Measurements from ENCODE around the gene RGS12.

The RGS12 gene

DNA sequence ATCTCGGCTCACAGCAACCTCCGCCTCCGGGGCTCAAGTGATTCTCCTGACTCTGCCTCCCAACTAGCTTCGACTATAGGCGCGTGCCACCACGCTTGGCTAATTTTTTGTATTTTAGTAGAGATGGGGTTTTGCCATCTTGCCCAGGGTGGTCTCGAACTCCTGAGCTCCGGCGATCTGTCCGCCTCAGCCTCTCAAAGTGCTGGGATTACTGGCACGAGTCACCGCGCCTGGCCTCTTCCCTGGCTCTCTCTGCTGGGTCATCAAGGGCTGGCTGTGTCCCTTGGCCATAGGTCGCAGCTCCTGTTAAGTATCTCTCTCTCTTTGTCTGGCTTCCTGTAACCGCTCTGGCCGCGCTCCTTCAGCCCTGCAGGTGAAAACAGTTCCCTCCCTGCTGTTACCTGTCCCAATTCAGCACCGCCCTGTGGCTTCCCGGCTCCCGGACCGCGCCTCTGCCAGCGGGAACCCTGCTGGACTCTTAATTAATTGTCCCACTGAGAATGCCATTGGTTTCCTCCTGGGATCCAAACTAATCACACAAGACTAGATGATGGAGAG lies 1.3 kb upstream of the RGS12 start:
- DNase-seq (ENCODE audit: low spot score): no peak
- TF ChIP-seq, protein P1, sequence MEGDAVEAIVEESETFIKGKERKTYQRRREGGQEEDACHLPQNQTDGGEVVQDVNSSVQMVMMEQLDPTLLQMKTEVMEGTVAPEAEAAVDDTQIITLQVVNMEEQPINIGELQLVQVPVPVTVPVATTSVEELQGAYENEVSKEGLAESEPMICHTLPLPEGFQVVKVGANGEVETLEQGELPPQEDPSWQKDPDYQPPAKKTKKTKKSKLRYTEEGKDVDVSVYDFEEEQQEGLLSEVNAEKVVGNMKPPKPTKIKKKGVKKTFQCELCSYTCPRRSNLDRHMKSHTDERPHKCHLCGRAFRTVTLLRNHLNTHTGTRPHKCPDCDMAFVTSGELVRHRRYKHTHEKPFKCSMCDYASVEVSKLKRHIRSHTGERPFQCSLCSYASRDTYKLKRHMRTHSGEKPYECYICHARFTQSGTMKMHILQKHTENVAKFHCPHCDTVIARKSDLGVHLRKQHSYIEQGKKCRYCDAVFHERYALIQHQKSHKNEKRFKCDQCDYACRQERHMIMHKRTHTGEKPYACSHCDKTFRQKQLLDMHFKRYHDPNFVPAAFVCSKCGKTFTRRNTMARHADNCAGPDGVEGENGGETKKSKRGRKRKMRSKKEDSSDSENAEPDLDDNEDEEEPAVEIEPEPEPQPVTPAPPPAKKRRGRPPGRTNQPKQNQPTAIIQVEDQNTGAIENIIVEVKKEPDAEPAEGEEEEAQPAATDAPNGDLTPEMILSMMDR (IDR thresholded peaks at IDR 0.05; ENCODE audit: extremely low read depth, missing control alignments): no peak

DNA sequence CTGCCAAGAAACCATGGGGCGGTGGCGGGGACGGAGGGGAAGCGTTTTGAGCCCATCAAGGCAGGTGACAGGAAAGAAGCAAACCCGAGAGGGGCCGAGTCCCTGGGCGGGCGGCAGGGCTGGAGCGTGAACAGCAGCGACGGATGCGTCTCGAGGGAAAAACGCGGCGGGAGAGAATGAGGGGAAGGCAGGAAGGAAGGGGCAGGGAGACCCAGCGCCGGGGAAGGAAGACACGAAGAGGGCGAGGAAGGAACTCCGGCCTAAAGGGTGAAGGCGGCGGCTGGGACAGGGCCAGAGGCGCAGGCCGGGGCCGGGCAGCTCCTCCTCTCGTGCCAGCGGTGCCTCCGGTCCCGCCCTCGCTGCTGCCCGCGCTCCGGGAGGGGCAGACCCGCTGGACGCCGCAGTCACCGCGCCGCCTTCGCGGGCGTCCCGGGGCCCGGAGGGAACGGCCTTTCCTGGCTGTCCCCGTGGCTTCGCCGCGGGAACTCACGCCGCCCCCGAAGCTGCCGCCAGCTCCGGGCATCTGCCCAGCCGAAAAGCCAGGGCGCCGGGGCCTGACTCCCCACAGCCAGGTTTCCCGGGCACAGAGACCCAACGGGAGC lies 751 bp upstream of the RGS12 start:
- DNase-seq (ENCODE audit: low spot score): no peak
- TF ChIP-seq, protein P1 (IDR thresholded peaks at IDR 0.05; ENCODE audit: extremely low read depth, missing control alignments): no peak

DNA sequence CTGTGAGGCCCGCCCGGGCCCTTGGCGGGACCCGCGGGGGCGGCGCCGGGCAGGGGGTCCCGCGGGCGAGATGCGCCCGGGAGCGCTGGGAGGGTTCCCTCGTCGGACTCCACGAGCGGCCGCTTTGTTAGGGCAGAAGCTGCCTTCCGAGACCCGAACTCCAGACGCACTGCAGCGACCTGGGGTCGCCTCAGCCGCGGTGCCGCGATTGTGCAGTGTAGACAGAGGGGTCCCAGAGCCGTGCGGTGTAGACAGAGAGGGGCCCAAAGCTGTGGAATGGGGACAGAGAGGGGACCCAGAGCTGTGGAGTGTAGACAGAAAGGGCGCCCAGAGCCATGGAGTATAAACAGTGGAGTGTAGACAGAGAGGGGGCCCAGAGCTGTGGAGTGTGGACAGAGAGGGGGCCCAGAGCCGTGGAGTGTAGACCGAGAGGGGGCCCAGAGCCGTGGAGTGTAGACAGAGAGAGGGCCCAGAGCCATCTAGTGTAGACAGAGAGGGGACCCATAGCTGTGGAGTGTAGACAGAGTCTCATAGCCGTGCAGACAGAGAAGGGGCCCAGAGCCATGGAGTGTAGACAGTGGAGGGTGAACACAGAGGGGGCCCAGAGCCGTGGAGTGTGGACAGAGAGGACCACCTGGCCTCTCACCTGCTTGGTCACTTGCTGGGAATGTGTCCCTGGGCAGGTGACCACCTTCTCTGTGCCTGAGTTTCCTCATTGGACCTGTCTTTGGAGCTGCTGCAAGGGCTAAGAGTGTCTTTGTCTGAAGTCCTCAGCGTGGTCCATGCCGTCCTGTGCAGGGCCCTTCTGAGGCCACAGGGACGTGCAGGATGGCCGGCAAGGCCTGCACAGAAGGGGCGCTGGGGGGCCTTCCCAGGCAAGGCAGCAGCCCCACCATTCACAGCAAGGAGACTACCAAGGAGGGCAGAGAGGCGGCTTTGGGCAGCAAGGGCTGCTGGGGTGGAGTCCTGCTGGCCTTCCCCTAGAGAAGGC lies 875 bp downstream of the RGS12 start:
- DNase-seq (ENCODE audit: low spot score): no peak

DNA sequence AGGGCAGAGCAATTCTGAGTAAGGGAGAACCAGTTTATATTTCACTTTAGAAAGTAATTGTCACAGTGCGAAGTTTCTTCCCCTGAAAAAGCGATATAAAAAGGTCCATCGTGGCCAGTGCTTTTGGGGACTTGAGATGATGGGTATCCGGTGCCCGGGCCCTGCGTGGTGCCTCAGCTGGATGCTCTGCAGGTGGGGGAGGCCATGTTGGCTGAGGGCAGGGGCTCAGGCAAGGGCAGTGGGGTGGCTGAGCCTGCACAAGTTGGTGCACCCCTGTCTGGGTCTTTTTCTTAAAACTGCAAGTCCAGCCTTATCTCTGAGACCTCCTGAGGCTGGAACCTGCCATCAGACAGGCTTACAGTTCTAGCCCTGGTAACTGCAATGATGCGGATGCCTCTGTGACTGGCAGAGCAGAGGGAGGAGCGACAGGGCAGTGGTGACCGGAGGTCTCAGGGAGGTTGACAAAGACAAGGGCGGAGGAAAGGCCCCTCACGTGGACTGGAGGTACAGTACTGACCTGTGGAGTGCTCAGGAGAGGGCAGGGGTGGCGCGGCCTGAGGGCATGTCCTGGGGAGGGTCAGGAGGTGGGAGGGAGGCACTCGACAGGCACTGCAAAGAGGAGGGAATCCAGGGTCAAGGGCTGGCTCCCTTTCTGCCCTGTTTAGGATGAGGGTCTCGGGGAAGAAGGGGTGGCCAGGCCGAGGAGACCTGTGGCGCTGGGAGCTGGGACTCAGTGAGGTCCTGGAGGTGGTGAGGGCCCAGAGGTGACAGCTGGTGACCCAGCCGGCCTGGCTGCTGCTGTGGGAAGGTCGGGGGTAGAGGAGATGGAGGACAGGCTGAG lies 1.8 kb downstream of the RGS12 start:
- no peak for DNase-seq (ENCODE audit: low spot score)
- TF ChIP-seq, protein P1 (IDR thresholded peaks at IDR 0.05; ENCODE audit: extremely low read depth, missing control alignments): no peak

More for the DNA sequence above, 875 bp downstream of the RGS12 start:
- TF ChIP-seq, protein P1 (IDR thresholded peaks at IDR 0.05; ENCODE audit: extremely low read depth, missing control alignments): no peak

DNA sequence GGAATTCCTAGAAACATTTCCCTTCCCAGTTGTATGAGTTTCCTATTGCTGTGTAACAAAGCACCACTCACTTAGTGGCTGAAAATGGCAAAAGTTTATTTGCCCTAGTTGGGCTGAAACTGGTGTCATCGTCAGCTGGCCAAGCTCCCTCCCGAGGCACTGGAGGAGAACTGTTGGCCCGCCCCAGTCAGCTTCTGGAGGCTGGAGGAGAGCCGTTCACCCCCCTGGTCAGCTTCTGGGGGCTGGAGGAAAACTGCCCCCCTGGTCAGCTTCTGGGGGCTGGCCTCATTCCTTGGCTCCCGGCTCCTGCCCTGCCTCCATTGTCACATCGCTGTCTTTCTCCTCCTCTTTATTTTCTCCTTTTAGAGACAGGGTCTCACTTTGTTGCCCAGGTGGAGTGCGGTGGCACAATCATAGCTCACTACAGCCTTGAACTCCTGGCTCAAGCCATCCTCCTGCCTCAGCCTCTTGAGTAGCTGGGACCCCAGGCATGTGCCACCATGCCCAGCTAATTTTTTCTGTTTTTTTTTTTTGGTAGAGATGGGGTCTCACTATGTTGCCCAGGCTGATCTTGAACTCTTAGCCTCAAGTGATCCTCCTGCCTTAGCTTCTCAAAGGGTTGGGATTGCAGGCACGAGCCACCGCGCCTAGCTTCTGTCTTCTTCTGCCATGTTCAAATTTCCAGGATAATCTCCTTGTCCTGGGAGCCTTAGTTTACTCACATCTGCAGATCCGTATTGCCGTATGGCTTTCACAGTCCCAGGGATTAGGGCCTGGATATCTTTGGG lies 3.2 kb downstream of the RGS12 start:
- TF ChIP-seq, protein P1 (IDR thresholded peaks at IDR 0.05; ENCODE audit: extremely low read depth, missing control alignments): no peak
- no peak for DNase-seq (ENCODE audit: low spot score)

- no peak for DNase-seq (ENCODE audit: low spot score)
- TF ChIP-seq, protein P1 (IDR thresholded peaks at IDR 0.05; ENCODE audit: extremely low read depth, missing control alignments): no peak
Observed at GRCh38 chr4:3296651-3297050, 3.8 kb downstream of the RGS12 start.
